PC-9 (cell line): ENCODE results near the gene RET. TPM values are rescaled to one million over a fixed set of nuclear protein-coding genes. Genes with fewer than 3 reads are reported as not detected.

Experiments used
- BruUV-seq: library from RNA; stranded (reverse); fragments of 400-500 nt; replicated peaks from 2 replicates; lab custom pipeline; 2021; lab: Mats Ljungman, UMichigan
- CTCF ChIA-PET: fragments of 300-600 bp; sonication (Branson Sonifier 250); formaldehyde crosslinking; loops from one replicate; lab custom pipeline; 2022; ENCODE audit warnings: antibody characterized with exemption; lab: Charles Lee
- POLR2A ChIA-PET: fragments of 300-600 bp; sonication (Branson Sonifier 250); formaldehyde crosslinking; loops from one replicate; lab custom pipeline; 2022; ENCODE audit warnings: antibody characterized with exemption; ENCODE audit not compliant: unreplicated experiment; lab: Charles Lee
- DNase-seq, 2 experiments: peaks; one replicate each; pipeline versions ENCODE4 v3.0.0 to v3.0.0-alpha.2; 2015 to 2022; ENCODE audit warnings: mixed read lengths in 1 of 2
- H2AFZ ChIP-seq: fragments of 200-600 bp; sonication (generic); 2 replicates; pipeline ENCODE4 v1.8.1; 2017; ENCODE audit warnings: antibody characterized with exemption
- H3F3A ChIP-seq: fragments of 200-600 bp; sonication (generic); 2 replicates; pipeline ENCODE4 v1.8.1; 2017; ENCODE audit warnings: antibody characterized with exemption, mild to moderate bottlenecking, low read depth; ENCODE audit not compliant: insufficient read depth
- H3K27ac ChIP-seq: fragments of 200-600 bp; sonication (generic); 2 replicates; pipeline ENCODE4 v1.6.1; 2016; ENCODE audit warnings: mixed run types
- H3K27me3 ChIP-seq: fragments of 200-600 bp; sonication (generic); 2 replicates; pipeline ENCODE4 v1.6.1; 2016; ENCODE audit warnings: low read depth, mixed run types; ENCODE audit not compliant: insufficient read depth
- H3K36me3 ChIP-seq: fragments of 200-600 bp; sonication (generic); 2 replicates; pipeline ENCODE4 v1.6.1; 2016; ENCODE audit warnings: low read depth, mixed run types
- H3K4me1 ChIP-seq: fragments of 200-600 bp; sonication (generic); replicated peaks from 2 replicates; pipeline ENCODE4 v1.6.1; 2016; ENCODE audit warnings: mixed run types; ENCODE audit not compliant: insufficient read depth
- H3K4me2 ChIP-seq: fragments of 200-600 bp; sonication (generic); 2 replicates; pipeline ENCODE4 v1.6.1; 2017; ENCODE audit warnings: mixed run types
- H3K4me3 ChIP-seq: fragments of 200-600 bp; sonication (generic); 2 replicates; pipeline ENCODE4 v1.6.1; 2016; ENCODE audit warnings: mixed run types
- H3K79me2 ChIP-seq: fragments of 200-600 bp; sonication (generic); 2 replicates; pipeline ENCODE4 v1.6.1; 2017; ENCODE audit warnings: low read depth, mixed run types
- H3K9me2 ChIP-seq: fragments of 200-600 bp; sonication (generic); 2 replicates; pipeline ENCODE4 v1.8.1; 2017; ENCODE audit warnings: mild to moderate bottlenecking; ENCODE audit not compliant: insufficient read depth
- H3K9me3 ChIP-seq: fragments of 200-600 bp; sonication (generic); 2 replicates; pipeline ENCODE4 v1.8.1; 2016; ENCODE audit warnings: low read depth; ENCODE audit not compliant: insufficient read depth
- H4K20me1 ChIP-seq: fragments of 200-600 bp; sonication (generic); 2 replicates; pipeline ENCODE4 v1.8.1; 2017; ENCODE audit not compliant: insufficient read depth
- CTCF ChIP-seq: fragments of 200-600 bp; sonication (generic); conservative IDR thresholded peaks from 2 replicates; pipeline ENCODE4 v1.6.1; 2017; ENCODE audit warnings: mixed run types, antibody characterized with exemption, mild to moderate bottlenecking, moderate library complexity
- EZH2 ChIP-seq: fragments of 200-600 bp; sonication (generic); IDR thresholded peaks from 2 replicates; pipeline ENCODE4 v1.8.0; 2017; ENCODE audit warnings: antibody characterized with exemption, low read depth
- intact Hi-C: fragments of 100-400 bp; cut with micrococcal nuclease; formaldehyde crosslinking; loops from one replicate; pipeline ENCODE4 v1.10.0; 2022; ENCODE audit not compliant: unreplicated experiment
- total RNA-seq: library from RNA; stranded (reverse); gene quantifications from 2 replicates; pipeline ENCODE4 v1.2.3, GENCODE V29; 2021

The RET gene
- total RNA-seq, 1 experiment from 2014 or later, result not detected

GRCh38 chr10:43074827-43075611 lies 1.9 kb upstream of the RET start:
- Histone ChIP-seq H3K9me3 (no peaks in the 10 kb centered on the region), H3K36me3 (no peaks in the 10 kb centered on the region), H3K79me2 (no peaks in the 10 kb centered on the region), H3F3A (no peaks in the 10 kb centered on the region), H4K20me1 (no peaks in the 10 kb centered on the region), H3K4me2 (no peak overlapping the region), H3K27me3 (peaks cover 13% of the 10 kb centered on the region; the same call in 1 of the 2 replicates), H3K4me3 (no peak overlapping the region), H2AFZ (no peak overlapping the region), H3K9me2 (no peaks in the 10 kb centered on the region), H3K27ac (no peak overlapping the region), H3K4me1 (no peaks in the 10 kb centered on the region)
- TF ChIP-seq CTCF (no peak), EZH2 (no peak)
- no peak for DNase-seq
- no TSS peak for BruUV-seq
- intact Hi-C loops, result no loop called here
- POLR2A ChIA-PET, result no interaction called here
- CTCF ChIA-PET, result no interaction called here

DNA sequence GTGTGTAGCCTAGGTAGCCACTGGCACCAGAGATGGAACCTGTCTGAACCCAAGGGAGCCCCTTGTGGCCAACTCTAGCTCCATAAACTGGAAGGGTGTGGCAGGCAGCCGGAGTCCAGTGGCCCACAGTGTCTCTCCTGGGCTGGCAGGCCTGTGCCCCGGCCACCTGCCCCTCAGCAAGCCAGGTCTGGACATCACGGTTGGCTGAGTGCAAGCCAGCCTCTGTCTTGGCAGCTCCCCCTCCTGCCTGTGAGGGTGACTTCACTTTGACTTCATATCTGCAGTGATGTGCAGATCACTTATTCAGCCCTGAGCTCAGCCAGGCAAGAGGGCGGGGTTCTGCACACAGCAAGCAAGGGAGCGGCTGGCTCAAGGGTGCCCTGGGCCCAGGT lies 1.3 kb upstream of the RET start:
- Histone ChIP-seq H4K20me1 (no peaks in the 10 kb centered on the region), H3K4me3 (no peak overlapping the region)
- POLR2A ChIA-PET, result no interaction called here

GRCh38 chr10:43076311-43076875 lies 476 bp upstream of the RET start:
- H3K9me3 ChIP-seq, result no peaks in the 10 kb centered on the region
- no peaks in the 10 kb centered on the region for H3K79me2 ChIP-seq
- peaks cover 9% of the 10 kb centered on the region; the same call in 1 of the 2 replicates for H3K27me3 ChIP-seq
- H3K4me3 ChIP-seq, result no peak overlapping the region
- no peak for DNase-seq
- TF ChIP-seq CTCF (no peak), EZH2 (no peak)
- no peaks in the 10 kb centered on the region for H4K20me1 ChIP-seq
- intact Hi-C loops, result no loop called here
- CTCF ChIA-PET, result no interaction called here
- BruUV-seq, result no TSS peak
- H3K36me3 ChIP-seq, result no peaks in the 10 kb centered on the region
- no peak overlapping the region for H3K4me2 ChIP-seq
- POLR2A ChIA-PET, result no interaction called here
- H3K27ac ChIP-seq, result no peak overlapping the region
- no peak overlapping the region for H2AFZ ChIP-seq
- H3K9me2 ChIP-seq, result no peaks in the 10 kb centered on the region
- no peaks in the 10 kb centered on the region for H3F3A ChIP-seq
- H3K4me1 ChIP-seq, result no peaks in the 10 kb centered on the region

More for the DNA sequence above, 1.3 kb upstream of the RET start:
- intact Hi-C loops, result no loop called here
- TF ChIP-seq CTCF, result no peak; the same call in 1 of the 2 replicates
- TF ChIP-seq EZH2, result no peak
- Histone ChIP-seq H3F3A (no peaks in the 10 kb centered on the region), H3K36me3 (no peaks in the 10 kb centered on the region), H3K4me1 (no peaks in the 10 kb centered on the region), H2AFZ (no peak overlapping the region), H3K4me2 (no peak overlapping the region), H3K79me2 (no peaks in the 10 kb centered on the region), H3K9me3 (no peaks in the 10 kb centered on the region), H3K27me3 (peaks cover 13% of the 10 kb centered on the region; the same call in 1 of the 2 replicates), H3K27ac (no peak overlapping the region), H3K9me2 (no peaks in the 10 kb centered on the region)
- CTCF ChIA-PET, result no interaction called here
- DNase-seq, result no peak
- BruUV-seq, result no TSS peak
